ENCODE results near the gene LDB1. TPM values are rescaled to one million over a fixed set of nuclear protein-coding genes. Genes with fewer than 3 reads are reported as not detected.

Gene LDB1
- total RNA-seq, 1 donor from 2014 or later, result 122 TPM

- no peak overlapping the region for H3K27ac Mint-ChIP-seq (ENCODE audit: unreplicated experiment)
Observed at GRCh38 chr10:102064503-102064867, 55.7 kb downstream of the LDB1 start.

DNA sequence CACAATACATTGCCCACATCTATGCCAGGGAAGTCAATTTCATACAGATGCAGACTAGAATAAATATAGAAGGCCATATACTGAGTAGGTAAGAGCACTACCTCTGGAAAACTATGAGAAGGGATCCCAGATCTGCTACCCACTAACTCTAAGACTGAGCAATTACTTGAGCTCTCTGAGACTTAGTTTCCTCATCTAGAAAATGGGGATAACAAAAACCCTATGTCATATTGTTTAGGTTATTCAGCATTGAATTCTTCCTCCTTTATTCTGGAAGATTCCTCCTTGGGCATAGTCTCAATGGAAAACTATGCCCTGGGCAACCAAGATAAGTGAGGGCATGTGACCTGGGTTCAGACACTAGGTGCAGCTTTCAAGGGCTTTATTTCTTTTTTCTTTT is 60.2 kb downstream of the LDB1 start:
- no peaks in the 10 kb centered on the region for H3K9me3 Mint-ChIP-seq
- no peak overlapping the region for H3K27ac Mint-ChIP-seq (ENCODE audit: unreplicated experiment)
- DNase-seq (ENCODE audit: low read depth, low spot score), result no peak
- no peak for TF ChIP-seq CTCF (conservative IDR thresholded peaks at IDR 0.05)
- H3K4me1 Mint-ChIP-seq, result peaks cover 20% of the 10 kb centered on the region
- H3K27me3 Mint-ChIP-seq (ENCODE audit: low read depth), result peaks cover 17% of the 10 kb centered on the region
- peak overlapping the region; percentile 15 for H3K4me3 Mint-ChIP-seq
- no peaks in the 10 kb centered on the region for H3K36me3 Mint-ChIP-seq (ENCODE audit: low read depth)

More at GRCh38 chr10:102064503-102064867, 55.7 kb downstream of the LDB1 start:
- Mint-ChIP-seq H3K36me3 (ENCODE audit: low read depth) (no peaks in the 10 kb centered on the region), H3K27me3 (ENCODE audit: low read depth) (peaks cover 17% of the 10 kb centered on the region), H3K4me3 (peak overlapping the region; percentile 87), H3K4me1 (peaks cover 16% of the 10 kb centered on the region), H3K9me3 (no peaks in the 10 kb centered on the region)
- DNase-seq (ENCODE audit: low read depth, low spot score), result no peak
- no peak for TF ChIP-seq CTCF (conservative IDR thresholded peaks at IDR 0.05)

Other genes starting within 250 kb of the LDB1 start
- 24.4 TPM in 2 replicates for gene ARMH3, start 64.2 kb downstream of the LDB1 start, total RNA-seq
- 17.5 and 18.9 TPM in 2 replicates for gene HPS6, start 55.0 kb downstream of the LDB1 start, total RNA-seq
- 66.3 and 68.3 TPM in 2 replicates for gene PPRC1, start 12.7 kb upstream of the LDB1 start, total RNA-seq
- 111 and 116 TPM in 2 replicates for gene NOLC1, start 32.0 kb upstream of the LDB1 start, total RNA-seq
- gene ELOVL3, start 105.9 kb upstream of the LDB1 start, total RNA-seq, result 0.23 and 0.30 TPM in 2 replicates
- gene PITX3, start 121.1 kb upstream of the LDB1 start, total RNA-seq, result not detected in 2 replicates
- 43.2 and 44.7 TPM in 2 replicates for gene GBF1, start 125.2 kb upstream of the LDB1 start, total RNA-seq

Data from neural crest cell (in vitro differentiated cells).